DMS 273 (cell line): ENCODE results near the gene ADNP.

ENCODE experiments used
- DNase-seq: peaks from one replicate; lab custom pipeline; 2025; ENCODE audit not compliant: unreplicated experiment; lab: John Stamatoyannopoulos, UW

Gene ADNP

DNA sequence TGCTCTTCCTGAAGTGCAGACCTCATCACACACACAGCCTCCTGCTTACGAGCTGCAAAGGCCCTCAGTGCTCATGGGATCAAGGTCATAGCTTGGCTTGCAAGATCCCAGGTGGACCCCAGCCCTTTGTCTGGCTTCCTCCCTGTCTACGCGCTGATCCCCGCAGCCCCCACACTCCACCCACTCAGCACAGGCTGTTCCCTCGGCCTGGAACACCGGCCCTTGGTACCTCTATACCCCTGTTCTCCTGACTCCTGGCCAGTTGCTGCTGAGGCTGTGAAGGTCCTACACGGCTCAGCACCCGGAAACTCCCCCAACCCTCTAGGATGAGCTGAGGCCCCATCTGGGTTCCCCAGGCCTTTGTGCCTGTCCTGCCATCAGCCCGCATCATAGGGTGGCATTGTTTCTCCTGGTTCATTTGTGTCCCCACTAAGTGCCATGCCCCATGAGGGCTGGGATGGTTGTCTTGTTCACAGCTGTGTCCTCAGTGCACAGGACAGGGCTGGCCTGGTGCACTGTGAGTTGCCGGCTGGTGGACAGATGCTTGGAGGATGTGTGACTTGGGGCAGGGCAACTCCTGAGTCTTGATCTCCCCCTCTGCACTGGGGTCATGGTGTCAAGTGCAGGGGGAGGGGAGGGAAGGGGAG, 57.0 kb downstream of the ADNP start:
- DNase-seq, result no peak

GRCh38 chr20:50873585-50873984, 57.7 kb downstream of the ADNP start:
- no peak for DNase-seq

DNA sequence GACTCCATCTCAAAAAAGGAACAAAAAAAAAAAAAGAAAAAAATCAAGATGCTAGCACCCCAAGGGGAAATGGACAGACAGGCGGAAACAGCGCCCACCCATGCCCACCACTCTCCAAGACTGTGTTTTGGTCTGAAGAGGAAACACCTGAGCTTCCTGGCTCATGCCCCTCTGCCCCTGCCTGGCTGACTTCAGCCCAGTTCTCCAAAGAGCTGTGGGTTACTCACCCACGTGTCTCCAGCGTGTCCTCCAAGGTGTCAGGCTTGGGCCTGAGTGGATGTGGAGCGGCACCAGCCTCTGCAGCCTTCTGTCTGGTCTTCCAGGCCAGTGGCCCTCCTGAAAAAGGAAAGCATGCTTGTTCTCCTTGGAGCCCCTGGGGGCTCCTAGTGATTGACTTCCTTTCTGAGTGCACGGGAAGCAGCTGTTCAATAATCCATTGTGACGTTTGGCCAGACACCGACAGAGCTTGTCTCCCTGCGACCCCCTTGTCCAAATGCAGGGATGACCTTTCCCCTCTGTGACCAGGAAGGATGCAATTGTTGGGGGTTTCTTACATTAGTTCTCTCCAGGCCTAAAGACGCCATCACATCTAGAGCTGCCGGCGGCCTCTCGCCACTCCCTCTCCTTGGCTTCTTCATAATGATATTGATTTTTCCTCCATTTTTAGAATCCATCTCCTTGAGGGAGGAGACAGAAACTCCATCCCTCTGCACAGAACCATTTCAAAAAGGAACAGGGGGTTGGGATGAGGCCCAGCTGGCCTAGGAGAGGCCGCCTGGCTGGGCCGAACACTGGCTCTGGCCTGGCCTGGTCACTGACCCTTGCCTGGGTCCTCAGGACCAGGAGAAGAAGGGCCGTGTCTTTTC, 58.4 kb downstream of the ADNP start:
- no peak for DNase-seq

- no peak for DNase-seq
Observed at GRCh38 chr20:50870561-50871161, 60.6 kb downstream of the ADNP start.

- DNase-seq, result no peak
Observed at GRCh38 chr20:50868509-50869495, 62.4 kb downstream of the ADNP start.

DNA sequence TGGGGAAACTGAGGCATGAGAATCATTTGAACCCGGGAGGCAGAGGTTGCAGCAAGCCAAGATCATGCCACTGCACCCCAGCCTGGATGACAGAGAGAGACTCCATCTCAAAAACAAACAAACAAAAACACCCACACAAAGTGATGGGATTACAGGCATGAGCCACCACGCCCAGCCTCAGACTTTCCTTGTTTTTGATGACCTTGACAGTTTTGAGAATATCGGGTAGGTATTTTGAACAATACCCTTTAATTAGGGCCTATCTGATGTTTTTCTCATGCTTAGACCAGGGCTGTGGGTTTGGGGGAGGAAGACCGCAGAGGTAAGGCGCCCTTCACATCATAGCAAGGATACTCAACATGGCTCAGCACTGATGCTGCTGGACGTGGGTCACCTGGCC, 63.4 kb downstream of the ADNP start:
- DNase-seq, result no peak

DNA sequence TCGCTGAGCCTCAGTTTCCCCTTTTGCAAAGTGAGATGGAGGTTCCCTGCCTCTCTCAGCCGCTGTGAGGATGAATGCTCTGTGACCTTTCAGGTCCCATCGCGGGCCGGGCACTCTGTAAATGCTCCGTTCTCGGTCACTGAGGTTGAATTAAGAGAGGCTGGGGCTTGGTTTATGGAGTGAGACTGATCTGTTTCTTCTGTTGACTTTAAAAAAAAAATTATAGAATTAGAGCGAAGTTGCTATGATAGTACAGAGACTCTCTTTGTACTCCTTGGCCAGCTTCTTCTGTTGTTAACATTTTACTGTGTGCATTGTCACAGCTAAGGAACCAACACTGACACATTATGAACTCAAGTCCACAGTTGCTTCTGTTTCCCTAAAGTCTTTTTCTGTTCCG, 64.4 kb downstream of the ADNP start:
- DNase-seq, result no peak

DNA sequence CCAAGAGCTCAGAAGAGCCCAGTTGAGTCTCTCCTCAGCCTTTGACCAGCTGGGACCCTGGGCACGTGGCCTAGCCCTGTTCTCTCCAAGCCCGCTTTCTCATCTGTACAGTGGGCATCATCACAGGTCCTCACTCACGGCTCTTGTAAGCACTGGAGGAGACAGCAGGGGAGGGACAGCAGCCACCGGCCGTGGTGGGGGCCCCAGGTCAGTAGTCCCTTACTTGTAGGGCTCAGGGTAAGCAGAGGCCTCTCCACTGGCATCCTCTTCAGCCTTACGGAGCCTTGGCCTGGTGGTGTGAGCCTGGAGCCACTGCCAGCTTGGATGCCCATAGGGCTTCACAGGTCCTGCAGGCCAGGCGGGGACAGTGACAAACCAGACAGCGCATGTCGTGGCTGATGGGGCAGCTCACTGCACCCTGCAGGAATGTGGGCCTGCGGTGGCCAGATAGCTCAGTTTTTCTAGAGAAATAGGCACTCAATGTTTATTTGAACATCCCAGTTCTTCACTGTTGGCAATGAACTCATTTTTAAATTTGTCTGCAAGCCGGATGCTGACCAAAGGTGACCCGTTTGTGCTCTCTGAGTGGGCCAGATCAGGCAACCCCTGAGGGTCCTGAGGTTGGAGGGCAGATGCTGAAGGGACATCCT, 65.1 kb downstream of the ADNP start:
- no peak for DNase-seq

- DNase-seq, result no peak
Observed at GRCh38 chr20:50865591-50865990, 65.6 kb downstream of the ADNP start.

DNA sequence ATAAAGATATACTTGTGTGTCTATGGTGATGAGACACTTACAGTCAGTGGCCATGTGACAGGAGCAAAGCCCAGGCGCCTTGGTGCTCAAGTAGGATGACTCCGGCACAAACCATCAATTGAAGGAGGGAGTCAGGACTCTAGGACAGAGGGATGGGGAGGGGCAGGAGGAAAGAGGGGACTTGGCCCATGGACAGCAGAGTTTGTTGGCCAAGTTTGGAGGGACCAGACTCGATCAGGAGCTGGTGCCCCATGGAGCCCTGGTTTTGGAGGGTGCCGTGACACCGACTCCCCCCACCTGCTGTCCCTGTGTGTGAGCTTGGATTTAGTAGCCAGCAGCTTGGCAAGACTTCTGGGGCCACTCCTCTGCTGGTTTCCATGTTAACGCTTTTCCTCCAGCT, 66.1 kb downstream of the ADNP start:
- DNase-seq, result no peak

DNA sequence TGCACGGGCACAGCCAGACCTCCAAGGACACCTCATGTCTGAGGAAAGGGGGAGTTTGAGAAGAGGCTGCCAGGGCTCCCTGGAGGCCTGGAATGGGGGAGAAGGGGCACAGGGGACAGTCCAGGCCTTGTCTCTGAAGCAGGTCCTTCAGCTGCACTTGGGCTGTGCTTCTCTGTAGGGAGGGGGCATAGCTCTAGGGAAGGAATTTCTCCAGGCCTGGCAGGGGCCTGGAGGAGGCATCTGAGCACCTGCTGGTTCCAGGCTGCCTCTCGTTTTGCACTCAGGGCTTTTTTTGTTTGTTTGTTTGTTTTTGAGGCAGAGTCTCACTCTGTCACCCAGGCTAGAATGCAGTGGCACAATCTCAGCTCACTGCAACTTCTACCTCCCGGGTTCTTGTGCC, 68.7 kb downstream of the ADNP start:
- no peak for DNase-seq

DNA sequence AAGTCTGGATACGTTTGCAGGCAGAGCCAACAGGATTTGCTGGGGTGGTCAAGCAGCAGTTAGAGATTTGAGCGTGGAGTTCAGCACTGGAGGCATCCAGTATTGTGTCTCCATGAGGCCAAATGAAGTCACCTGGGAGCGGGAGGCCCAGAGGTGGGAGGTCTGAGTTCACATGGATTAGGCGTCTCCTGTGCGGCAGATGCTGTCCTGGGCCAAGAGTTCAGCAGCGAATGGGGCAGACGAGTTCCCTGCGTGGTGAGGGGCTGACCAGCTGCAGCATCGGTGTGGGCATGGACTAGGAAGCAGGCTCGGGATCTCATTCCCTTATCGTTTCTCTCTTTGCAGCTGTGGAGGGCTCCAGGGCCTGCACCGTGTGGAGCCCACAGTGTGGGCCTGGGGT, 70.2 kb downstream of the ADNP start:
- peak; percentile 15 for DNase-seq

GRCh38 chr20:50859161-50859560, 72.1 kb downstream of the ADNP start:
- DNase-seq, result no peak

DNA sequence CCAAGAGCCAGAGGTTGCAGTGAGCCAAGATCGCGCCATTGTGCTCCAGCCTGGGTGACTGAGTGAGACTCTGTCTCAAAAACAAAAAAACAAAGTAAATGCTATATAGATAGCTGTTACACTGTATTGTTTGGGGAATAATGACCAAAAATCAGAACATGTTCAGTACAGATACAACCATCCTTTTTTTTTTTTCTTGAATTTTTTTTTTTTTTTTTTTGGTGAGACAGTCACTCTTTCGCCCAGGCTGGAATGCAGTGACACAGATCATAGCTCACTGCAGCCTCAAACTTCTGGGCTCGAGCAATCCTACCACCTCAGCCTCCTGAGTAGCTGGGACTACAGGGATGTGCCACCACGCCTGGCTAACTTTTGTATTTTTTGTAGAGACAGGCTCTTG, 72.7 kb downstream of the ADNP start:
- DNase-seq, result no peak

DNA sequence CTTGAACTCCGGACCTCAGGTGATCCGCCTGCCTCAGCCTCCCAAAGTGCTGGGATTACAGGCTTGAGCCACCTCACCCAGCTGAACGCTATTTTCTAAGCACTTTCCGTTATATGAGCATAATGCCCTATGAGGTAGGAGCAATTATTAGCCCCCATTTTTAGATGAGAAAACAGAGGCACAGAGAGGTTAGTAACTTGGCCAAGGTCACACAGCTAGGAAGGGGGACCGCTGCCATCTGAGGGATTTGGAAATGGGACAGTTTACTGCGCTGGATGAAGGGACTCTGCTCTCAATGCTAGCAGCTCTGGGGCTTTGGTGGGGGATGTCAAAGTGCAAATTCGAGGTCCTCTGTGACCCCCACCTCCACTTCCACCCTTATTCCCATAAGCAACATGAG, 73.9 kb downstream of the ADNP start:
- no peak for DNase-seq

GRCh38 chr20:50856475-50857041, 74.7 kb downstream of the ADNP start:
- no peak for DNase-seq

GRCh38 chr20:50855498-50856474, 75.5 kb downstream of the ADNP start:
- DNase-seq, result peak; percentile 61

GRCh38 chr20:50854506-50855249, 76.6 kb downstream of the ADNP start:
- no peak for DNase-seq
